Naive thymus-derived CD8-positive, alpha-beta T cell (primary cell): Measurements from ENCODE around the gene NFYB. TPM values are rescaled to one million over a fixed set of nuclear protein-coding genes. Genes with fewer than 3 reads are reported as not detected.

ENCODE experiments used
- polyA plus RNA-seq, 3 donors: library from polyadenylated mRNA; unstranded; fragments of 300-500 nt; fragmentation: Illumina TruSeq; gene quantifications; one replicate each; pipeline ENCODE4 v1.2.3, GENCODE V29; 2021
- total RNA-seq, 8 experiments: library from RNA in 2 of 8; stranded (reverse) in 2 of 8; gene quantifications; one replicate each; pipeline ENCODE4 v1.2.3 and lab custom pipeline; 2021 to 2026

Gene NFYB
- total and polyA plus RNA-seq, 5 experiments from 2014 or later, result 22.7 to 38.8 (median 26.4) TPM

Other genes with a start within 250 kb of the NFYB start
- 100 to 1,000 TPM; 279 to 297 TPM for gene HSP90B1, start 207.8 kb downstream of the NFYB start, total RNA-seq
- 100 to 1,000 TPM; 174 to 223 (median 206) TPM for gene HSP90B1, start 207.8 kb downstream of the NFYB start, polyA plus RNA-seq
- 10 to 100 TPM; 35.3 to 38.5 TPM for gene TDG, start 172.3 kb downstream of the NFYB start, total RNA-seq
- gene TDG, start 172.3 kb downstream of the NFYB start, polyA plus RNA-seq, result 10 to 100 TPM; 19.0 to 21.4 (median 20.0) TPM
- gene GLT8D2, start 88.0 kb downstream of the NFYB start, total RNA-seq, result not detected
- not detected for gene GLT8D2, start 88.0 kb downstream of the NFYB start, polyA plus RNA-seq
- gene HCFC2, start 73.7 kb downstream of the NFYB start, total RNA-seq, result 10 to 100 TPM; 14.9 to 17.1 TPM
- gene HCFC2, start 73.7 kb downstream of the NFYB start, polyA plus RNA-seq, result 1 to 10 TPM; 4.1 to 6.9 (median 6.3) TPM
- 100 to 1,000 TPM in 1 of 2 experiments, 10 to 100 TPM in 1; 90.8 to 102 TPM for gene TXNRD1, start 77.6 kb upstream of the NFYB start, total RNA-seq
- gene TXNRD1, start 77.6 kb upstream of the NFYB start, polyA plus RNA-seq, result 10 to 100 TPM; 18.7 to 29.6 (median 25.0) TPM
- 10 to 100 TPM; 10.6 to 13.6 TPM for gene EID3, start 165.5 kb upstream of the NFYB start, total RNA-seq
- 10 to 100 TPM; 10.1 to 13.5 (median 10.8) TPM for gene EID3, start 165.5 kb upstream of the NFYB start, polyA plus RNA-seq